Measurements from ENCODE around the gene PARP14. TPM values are rescaled to one million over a fixed set of nuclear protein-coding genes. Genes with fewer than 3 reads are reported as not detected.

The PARP14 gene
- polyA plus RNA-seq, 1 experiment = 29.3 TPM

DNA sequence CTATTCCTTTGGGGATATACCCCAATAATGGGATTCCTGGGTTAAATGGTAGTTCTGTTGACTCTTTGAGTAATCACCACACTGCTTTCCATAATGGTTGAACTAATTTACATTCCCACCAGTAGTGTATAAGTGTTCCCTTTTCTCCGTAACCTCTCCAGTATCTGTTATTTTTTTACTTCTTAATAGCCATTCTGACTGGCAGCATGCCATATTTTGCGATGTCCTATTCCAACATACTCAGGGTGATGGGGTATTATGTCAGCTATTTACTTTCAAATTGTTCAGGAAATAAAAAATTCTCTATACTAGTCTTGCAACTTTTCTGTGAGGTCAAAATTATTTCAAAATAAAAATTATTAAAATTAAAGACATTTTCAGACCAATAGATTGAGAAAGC lies 9.1 kb upstream of the PARP14 start:
- Histone ChIP-seq H3K27me3 (ENCODE audit: control insufficient read depth, insufficient read depth, low read length) (no peaks in the 10 kb centered on the region), H3K4me3 (ENCODE audit: low read depth, low read length) (no peak overlapping the region), H3K9me3 (ENCODE audit: control insufficient read depth, insufficient read depth, low read length) (no peaks in the 10 kb centered on the region; the same call in 1 of the 2 replicates), H3K27ac (ENCODE audit: low read depth, low read length) (no peak overlapping the region)
- ChIA-PET POLR2A (no interaction called here), CTCF (no interaction called here)
- no peak for DNase-seq (ENCODE audit: low read depth, low spot score)
- TF ChIP-seq, protein P1, sequence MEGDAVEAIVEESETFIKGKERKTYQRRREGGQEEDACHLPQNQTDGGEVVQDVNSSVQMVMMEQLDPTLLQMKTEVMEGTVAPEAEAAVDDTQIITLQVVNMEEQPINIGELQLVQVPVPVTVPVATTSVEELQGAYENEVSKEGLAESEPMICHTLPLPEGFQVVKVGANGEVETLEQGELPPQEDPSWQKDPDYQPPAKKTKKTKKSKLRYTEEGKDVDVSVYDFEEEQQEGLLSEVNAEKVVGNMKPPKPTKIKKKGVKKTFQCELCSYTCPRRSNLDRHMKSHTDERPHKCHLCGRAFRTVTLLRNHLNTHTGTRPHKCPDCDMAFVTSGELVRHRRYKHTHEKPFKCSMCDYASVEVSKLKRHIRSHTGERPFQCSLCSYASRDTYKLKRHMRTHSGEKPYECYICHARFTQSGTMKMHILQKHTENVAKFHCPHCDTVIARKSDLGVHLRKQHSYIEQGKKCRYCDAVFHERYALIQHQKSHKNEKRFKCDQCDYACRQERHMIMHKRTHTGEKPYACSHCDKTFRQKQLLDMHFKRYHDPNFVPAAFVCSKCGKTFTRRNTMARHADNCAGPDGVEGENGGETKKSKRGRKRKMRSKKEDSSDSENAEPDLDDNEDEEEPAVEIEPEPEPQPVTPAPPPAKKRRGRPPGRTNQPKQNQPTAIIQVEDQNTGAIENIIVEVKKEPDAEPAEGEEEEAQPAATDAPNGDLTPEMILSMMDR (IDR thresholded peaks at IDR 0.05; ENCODE audit: low read depth, low read length) = no peak

DNA sequence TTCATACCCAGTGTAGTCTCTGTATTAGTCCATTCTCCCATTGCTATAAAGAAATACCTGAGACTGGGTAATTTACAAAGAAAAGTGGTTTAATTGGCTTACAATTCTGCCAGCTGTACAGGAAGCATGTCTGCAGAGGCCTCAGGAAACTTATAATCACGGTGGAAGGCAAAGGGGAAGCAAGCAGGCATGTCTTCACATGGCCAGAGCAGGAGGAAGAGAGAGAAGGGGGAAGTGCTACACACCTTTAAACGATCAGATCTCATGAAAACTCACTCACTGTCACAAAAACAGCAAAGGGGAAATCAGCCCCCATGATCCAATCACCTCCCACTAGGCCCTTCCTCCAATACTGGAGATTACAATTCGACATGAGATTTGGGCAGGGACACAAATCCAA lies 6.3 kb upstream of the PARP14 start:
- CTCF ChIA-PET = no interaction called here

DNA sequence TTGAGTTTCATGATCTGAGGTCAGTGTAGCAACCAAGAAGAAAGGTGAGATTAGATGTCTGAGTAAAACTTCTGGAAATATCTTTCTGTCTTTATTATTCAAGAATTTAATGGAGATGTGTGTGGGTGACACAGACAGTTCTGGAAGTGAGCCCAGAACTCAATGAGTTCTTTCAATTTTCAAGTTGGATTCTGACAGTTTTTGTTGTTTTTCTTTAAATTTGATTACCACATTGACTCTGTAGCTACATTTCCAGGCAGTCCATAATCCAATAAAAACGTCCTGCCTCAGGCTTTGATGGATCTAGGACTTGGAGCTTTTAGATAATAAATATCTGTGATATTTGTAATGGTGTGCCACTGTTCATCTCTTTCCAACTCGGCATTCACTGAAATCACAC lies 3.9 kb upstream of the PARP14 start:
- POLR2A ChIA-PET = no interaction called here
- H3K27ac ChIP-seq (ENCODE audit: low read depth, low read length) = no peak overlapping the region
- CTCF ChIA-PET = interaction anchor here (1.0 to 4.5 kb wide), 2 partner anchors 118 to 266 kb away, joined by 3 to 129 read pairs; no protein-coding TSS in a partner anchor

More for the DNA sequence above, 6.3 kb upstream of the PARP14 start:
- H3K27me3 ChIP-seq (ENCODE audit: control insufficient read depth, insufficient read depth, low read length) = no peaks in the 10 kb centered on the region
- TF ChIP-seq, protein P1 (IDR thresholded peaks at IDR 0.05; ENCODE audit: low read depth, low read length) = no peak
- DNase-seq (ENCODE audit: low read depth, low spot score) = no peak
- no peaks in the 10 kb centered on the region for H3K9me3 ChIP-seq (ENCODE audit: control insufficient read depth, insufficient read depth, low read length)
- no peak overlapping the region for H3K27ac ChIP-seq (ENCODE audit: low read depth, low read length)
- no peak overlapping the region for H3K4me3 ChIP-seq (ENCODE audit: low read depth, low read length)
- POLR2A ChIA-PET = no interaction called here

DNA sequence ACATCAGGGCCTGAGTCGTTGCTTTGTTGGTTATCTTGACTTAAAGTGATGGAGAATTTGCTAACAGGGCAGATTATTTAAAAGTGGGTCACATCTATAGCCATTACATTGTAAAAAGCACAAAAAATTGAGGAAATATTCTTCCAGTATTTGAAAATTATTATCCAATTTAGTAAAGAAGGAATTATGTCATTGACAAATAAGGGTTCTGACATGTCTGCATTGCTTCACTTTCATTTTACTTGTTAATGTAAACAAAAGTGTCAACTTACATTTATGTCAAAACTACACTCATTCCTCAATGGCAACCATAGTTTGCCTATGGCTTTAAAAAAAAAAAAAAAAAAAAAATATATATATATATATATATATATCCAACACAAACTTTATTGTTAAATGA lies 3.4 kb upstream of the PARP14 start:
- POLR2A ChIA-PET = no interaction called here
- CTCF ChIA-PET = interaction anchor here (0.5 to 4.5 kb wide), 4 partner anchors 118 to 1130 kb away, joined by 3 to 129 read pairs (median 5); no protein-coding TSS in a partner anchor
- no peak overlapping the region for H3K27ac ChIP-seq (ENCODE audit: low read depth, low read length)
- no peak for DNase-seq (ENCODE audit: low read depth, low spot score)
- no peak overlapping the region for H3K4me3 ChIP-seq (ENCODE audit: low read depth, low read length)
- no peaks in the 10 kb centered on the region; the same call in 1 of the 2 replicates for H3K9me3 ChIP-seq (ENCODE audit: control insufficient read depth, insufficient read depth, low read length)
- H3K27me3 ChIP-seq (ENCODE audit: control insufficient read depth, insufficient read depth, low read length) = no peaks in the 10 kb centered on the region
- TF ChIP-seq, protein P1 (IDR thresholded peaks at IDR 0.05; ENCODE audit: low read depth, low read length) = no peak

More for the DNA sequence above, 3.9 kb upstream of the PARP14 start:
- H3K27me3 ChIP-seq (ENCODE audit: control insufficient read depth, insufficient read depth, low read length) = no peaks in the 10 kb centered on the region
- no peak overlapping the region for H3K4me3 ChIP-seq (ENCODE audit: low read depth, low read length)
- H3K9me3 ChIP-seq (ENCODE audit: control insufficient read depth, insufficient read depth, low read length) = no peaks in the 10 kb centered on the region; the same call in 1 of the 2 replicates
- no peak for DNase-seq (ENCODE audit: low read depth, low spot score)
- TF ChIP-seq, protein P1 (IDR thresholded peaks at IDR 0.05; ENCODE audit: low read depth, low read length) = no peak

DNA sequence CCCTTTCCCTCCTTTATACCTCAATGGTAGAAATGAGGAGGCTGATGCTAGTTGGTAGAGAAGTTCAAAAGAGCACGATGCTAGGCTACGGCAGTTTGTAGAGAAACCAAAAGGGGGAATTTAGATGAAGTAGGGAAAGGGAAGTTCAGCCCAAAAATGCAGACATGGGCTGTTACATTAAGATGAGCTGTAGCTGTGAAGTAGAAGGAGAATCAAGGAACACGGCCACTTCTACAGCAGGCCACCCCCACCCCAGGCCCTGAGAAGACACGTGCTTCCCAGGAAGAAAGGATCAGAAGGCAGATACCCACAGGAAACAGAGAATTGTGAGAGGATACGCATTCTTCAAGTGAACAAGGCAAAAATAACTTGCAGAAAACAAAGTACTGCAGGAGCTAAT lies 2.1 kb upstream of the PARP14 start:
- no peak for DNase-seq (ENCODE audit: low read depth, low spot score)
- Histone ChIP-seq H3K9me3 (ENCODE audit: control insufficient read depth, insufficient read depth, low read length) (no peaks in the 10 kb centered on the region; the same call in 1 of the 2 replicates), H3K4me3 (ENCODE audit: low read depth, low read length) (no peak overlapping the region), H3K27me3 (ENCODE audit: control insufficient read depth, insufficient read depth, low read length) (no peaks in the 10 kb centered on the region), H3K27ac (ENCODE audit: low read depth, low read length) (no peak overlapping the region)
- POLR2A ChIA-PET = interaction anchor here (1.0 to 1.2 kb wide), 2 partner anchors 113 to 114 kb away, joined by 3 to 4 read pairs; partner anchors contain the start of genes DTX3L and PARP9
- CTCF ChIA-PET = interaction anchor here (0.5 to 4.5 kb wide), 33 partner anchors 9 to 1132 kb away, joined by 3 to 129 read pairs (median 4); partner anchors contain the start of genes DTX3L, KPNA1, PARP9 and POLQ
- TF ChIP-seq, protein P1 (IDR thresholded peaks at IDR 0.05; ENCODE audit: low read depth, low read length) = no peak
